OCI-LY3 (cell line): ENCODE measurements around the gene RBFOX1.

ENCODE experiments used
- H2AFZ ChIP-seq: fragments of 200-600, 300-600 bp; shearing (Covaris generic); 2 replicates; pipeline ENCODE4 v1.6.0; 2014; ENCODE audit warnings: antibody characterized with exemption, low read depth, low read length
- H3K27ac ChIP-seq: fragments of 200-600, 300-600 bp; sonication (generic); 2 replicates; pipeline ENCODE4 v1.5.1; 2014; ENCODE audit warnings: mild to moderate bottlenecking, low read length, moderate library complexity, mixed read lengths
- H3K27me3 ChIP-seq: fragments of 200-600, 300-600 bp; sonication (generic); 2 replicates; pipeline ENCODE4 v1.6.1; 2014; ENCODE audit warnings: low read depth, low read length, mixed read lengths
- H3K36me3 ChIP-seq: fragments of 200-600, 300-600 bp; sonication (generic); replicated peaks from 2 replicates; pipeline ENCODE3; 2014; ENCODE audit warnings: low read depth, low read length, mixed read lengths
- H3K4me1 ChIP-seq: fragments of 300-600, 200-600 bp; sonication (generic); 2 replicates; pipeline ENCODE4 v1.6.1; 2014; ENCODE audit warnings: low read length, mixed read lengths
- H3K4me2 ChIP-seq: fragments of 200-600, 300-600 bp; sonication (generic); 2 replicates; pipeline ENCODE4 v1.6.1; 2014; ENCODE audit warnings: low read length, mixed read lengths
- H3K4me3 ChIP-seq: fragments of 300-600, 200-600 bp; sonication (generic); 2 replicates; pipeline ENCODE4 v1.5.1; 2014; ENCODE audit warnings: antibody characterized with exemption, mild to moderate bottlenecking, low read length, moderate library complexity
- H3K79me2 ChIP-seq: fragments of 300-600, 200-600 bp; shearing (Covaris generic); 2 replicates; pipeline ENCODE4 v1.6.1; 2014; ENCODE audit warnings: mild to moderate bottlenecking, low read length, mixed read lengths
- H3K9ac ChIP-seq: fragments of 300-600, 200-600 bp; shearing (Covaris generic); 2 replicates; pipeline ENCODE4 v1.6.0; 2014; ENCODE audit warnings: mild to moderate bottlenecking, low read length, moderate library complexity
- H3K9me3 ChIP-seq: fragments of 200-600, 300-600 bp; shearing (Covaris generic); 2 replicates; pipeline ENCODE4 v1.6.1; 2014; ENCODE audit warnings: low read length, mixed read lengths; ENCODE audit not compliant: insufficient read depth
- H4K20me1 ChIP-seq: fragments of 200-600, 300-600 bp; sonication (generic); 2 replicates; pipeline ENCODE4 v1.6.1; 2016; ENCODE audit warnings: low read length, mixed read lengths; ENCODE audit not compliant: insufficient read depth
- CTCF ChIP-seq: fragments of 200-600, 300-600 bp; sonication (generic); IDR thresholded peaks from 2 replicates; pipeline ENCODE4 v1.5.1; 2014; ENCODE audit warnings: antibody characterized with exemption, low read length, low read depth
- EZH2phosphoT487 ChIP-seq: fragments of 200-600 bp; shearing (Covaris generic); IDR thresholded peaks from 2 replicates; pipeline ENCODE4 v1.6.1; 2018; ENCODE audit warnings: antibody characterized with exemption, mixed run types, low read depth

Gene RBFOX1

GRCh38 chr16:7369204-7369603 is 36.6 kb downstream of the RBFOX1 start:
- no peak overlapping the region for H3K9ac ChIP-seq
- no peak for TF ChIP-seq EZH2phosphoT487
- no peak for TF ChIP-seq CTCF
- H3K27ac ChIP-seq, result no peak overlapping the region
- H2AFZ ChIP-seq, result no peak overlapping the region
- H3K4me3 ChIP-seq, result no peak overlapping the region
- no peaks in the 10 kb centered on the region for H3K36me3 ChIP-seq
- no peak overlapping the region for H3K4me2 ChIP-seq
- H4K20me1 ChIP-seq, result no peaks in the 10 kb centered on the region
- H3K79me2 ChIP-seq, result no peaks in the 10 kb centered on the region
- no peaks in the 10 kb centered on the region; the same call in 1 of the 2 replicates for H3K4me1 ChIP-seq
- no peaks in the 10 kb centered on the region for H3K27me3 ChIP-seq
- H3K9me3 ChIP-seq, result no peaks in the 10 kb centered on the region

GRCh38 chr16:7372095-7372494 is 39.5 kb downstream of the RBFOX1 start:
- no peaks in the 10 kb centered on the region for H3K9me3 ChIP-seq
- no peak overlapping the region for H3K4me2 ChIP-seq
- H2AFZ ChIP-seq, result no peak overlapping the region
- H3K4me1 ChIP-seq, result no peaks in the 10 kb centered on the region
- H3K79me2 ChIP-seq, result no peaks in the 10 kb centered on the region
- H4K20me1 ChIP-seq, result no peaks in the 10 kb centered on the region
- TF ChIP-seq CTCF (no peak), EZH2phosphoT487 (no peak)
- no peak overlapping the region for H3K27ac ChIP-seq
- no peak overlapping the region for H3K4me3 ChIP-seq
- no peaks in the 10 kb centered on the region for H3K27me3 ChIP-seq
- no peak overlapping the region for H3K9ac ChIP-seq
- H3K36me3 ChIP-seq, result no peaks in the 10 kb centered on the region

- H3K27ac ChIP-seq, result no peak overlapping the region
- H3K79me2 ChIP-seq, result no peaks in the 10 kb centered on the region
- H2AFZ ChIP-seq, result no peak overlapping the region
- TF ChIP-seq CTCF (no peak), EZH2phosphoT487 (no peak)
- no peaks in the 10 kb centered on the region for H3K36me3 ChIP-seq
- H3K4me1 ChIP-seq, result no peaks in the 10 kb centered on the region
- H4K20me1 ChIP-seq, result no peaks in the 10 kb centered on the region
- no peak overlapping the region for H3K9ac ChIP-seq
- no peaks in the 10 kb centered on the region for H3K9me3 ChIP-seq
- no peaks in the 10 kb centered on the region for H3K27me3 ChIP-seq
- no peak overlapping the region for H3K4me3 ChIP-seq
- H3K4me2 ChIP-seq, result no peak overlapping the region
Measured at GRCh38 chr16:7373776-7374175, 41.1 kb downstream of the RBFOX1 start.

GRCh38 chr16:7374614-7375174 is 42.0 kb downstream of the RBFOX1 start:
- Histone ChIP-seq H3K4me2 (no peak overlapping the region), H3K27me3 (no peaks in the 10 kb centered on the region), H3K9me3 (no peaks in the 10 kb centered on the region), H3K9ac (no peak overlapping the region), H3K27ac (no peak overlapping the region), H3K4me3 (no peak overlapping the region), H2AFZ (no peak overlapping the region), H3K36me3 (no peaks in the 10 kb centered on the region), H4K20me1 (no peaks in the 10 kb centered on the region), H3K79me2 (no peaks in the 10 kb centered on the region), H3K4me1 (no peaks in the 10 kb centered on the region)
- TF ChIP-seq EZH2phosphoT487 (no peak), CTCF (no peak)
